ENCODE measurements around the gene MS4A6A. TPM values are rescaled to one million over a fixed set of nuclear protein-coding genes. Genes with fewer than 3 reads are reported as not detected.

The MS4A6A gene, protein sequence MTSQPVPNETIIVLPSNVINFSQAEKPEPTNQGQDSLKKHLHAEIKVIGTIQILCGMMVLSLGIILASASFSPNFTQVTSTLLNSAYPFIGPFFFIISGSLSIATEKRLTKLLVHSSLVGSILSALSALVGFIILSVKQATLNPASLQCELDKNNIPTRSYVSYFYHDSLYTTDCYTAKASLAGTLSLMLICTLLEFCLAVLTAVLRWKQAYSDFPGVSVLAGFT
- total RNA-seq (2022) (not detected in 2 replicates), Bru-seq, nascent RNA (not detected), BruChase-seq, experiment 1, labeled RNA remaining after a 6-hour chase (percentile 7 among the genes with signal in this experiment), BruChase-seq, experiment 2, labeled RNA remaining after a 2-hour chase (not detected)
- long read RNA-seq: 0 reads

DNA sequence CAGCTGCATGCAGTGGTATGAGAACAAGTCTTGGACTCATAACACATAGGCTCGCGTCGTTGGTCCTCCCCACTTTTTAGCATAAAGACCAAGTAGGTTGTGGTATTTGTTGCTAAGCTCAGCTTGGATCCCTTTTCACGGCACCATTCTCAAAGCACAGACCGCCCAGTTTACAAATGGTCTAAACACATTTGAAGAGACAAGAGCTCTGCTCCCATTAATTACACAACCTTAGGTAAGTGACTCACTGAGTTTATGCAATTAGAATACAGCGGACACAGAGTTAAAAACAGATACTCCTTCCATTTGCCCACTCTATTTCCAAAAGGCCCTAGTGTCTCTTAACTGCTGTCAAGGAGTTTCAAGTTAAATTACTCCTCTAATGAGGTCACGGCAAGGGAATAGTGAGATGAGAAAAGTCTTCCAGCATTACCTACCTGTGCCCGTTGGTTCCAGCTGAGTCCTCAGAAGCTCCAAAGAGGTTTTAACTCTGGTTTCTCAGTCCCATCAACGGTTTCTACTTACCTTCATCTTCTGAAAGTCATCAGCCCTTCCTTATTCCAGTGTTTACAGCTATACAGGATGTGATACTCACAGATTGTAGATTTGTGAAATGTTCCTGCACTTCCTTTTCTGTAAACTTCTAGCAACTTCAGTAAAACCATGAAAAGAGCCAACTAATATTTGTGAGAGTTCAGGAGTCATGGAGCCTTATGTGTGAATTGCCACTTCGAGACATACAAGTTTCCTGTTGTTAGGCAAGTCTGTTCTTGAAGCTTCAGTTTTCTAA lies at the start of gene MS4A6A:
Gene MS4A6A (minus strand): TSS at position 543 of the 790 bp plus-strand sequence. CDS start 1,356 bp downstream, outside the sequence.
- peaks cover 8% of the 10 kb centered on the region for H3K4me1 Mint-ChIP-seq (ENCODE audit: insufficient read depth, unreplicated experiment)
- BruUV-seq (replicated peaks): no TSS peak
- POLR2A ChIA-PET: interaction anchor here (1.1 to 1.7 kb wide), 4 partner anchors 8 to 23 kb away, joined by 4 to 7 read pairs (median 4); no protein-coding TSS in a partner anchor
- CTCF ChIA-PET: interaction anchor here (0.5 to 3.5 kb wide), 7 partner anchors 10 to 576 kb away, joined by 3 to 27 read pairs (median 5); no protein-coding TSS in a partner anchor
- H3K36me3 Mint-ChIP-seq (ENCODE audit: insufficient read depth, unreplicated experiment): no peaks in the 10 kb centered on the region
- no peak within 1 kb of the TSS for H3K4me3 Mint-ChIP-seq (ENCODE audit: unreplicated experiment)
- no peak within 1 kb of the TSS for H3K27ac Mint-ChIP-seq (ENCODE audit: low read depth, unreplicated experiment)
- peak; percentile 58 for DNase-seq (ENCODE audit: unreplicated experiment)
- H3K9me3 Mint-ChIP-seq (ENCODE audit: unreplicated experiment): no peaks in the 10 kb centered on the region
- H3K27me3 Mint-ChIP-seq (ENCODE audit: insufficient read depth, unreplicated experiment): no peaks in the 10 kb centered on the region
- intact Hi-C loops (cut with micrococcal nuclease): no loop called here
- TF ChIP-seq, protein P1, sequence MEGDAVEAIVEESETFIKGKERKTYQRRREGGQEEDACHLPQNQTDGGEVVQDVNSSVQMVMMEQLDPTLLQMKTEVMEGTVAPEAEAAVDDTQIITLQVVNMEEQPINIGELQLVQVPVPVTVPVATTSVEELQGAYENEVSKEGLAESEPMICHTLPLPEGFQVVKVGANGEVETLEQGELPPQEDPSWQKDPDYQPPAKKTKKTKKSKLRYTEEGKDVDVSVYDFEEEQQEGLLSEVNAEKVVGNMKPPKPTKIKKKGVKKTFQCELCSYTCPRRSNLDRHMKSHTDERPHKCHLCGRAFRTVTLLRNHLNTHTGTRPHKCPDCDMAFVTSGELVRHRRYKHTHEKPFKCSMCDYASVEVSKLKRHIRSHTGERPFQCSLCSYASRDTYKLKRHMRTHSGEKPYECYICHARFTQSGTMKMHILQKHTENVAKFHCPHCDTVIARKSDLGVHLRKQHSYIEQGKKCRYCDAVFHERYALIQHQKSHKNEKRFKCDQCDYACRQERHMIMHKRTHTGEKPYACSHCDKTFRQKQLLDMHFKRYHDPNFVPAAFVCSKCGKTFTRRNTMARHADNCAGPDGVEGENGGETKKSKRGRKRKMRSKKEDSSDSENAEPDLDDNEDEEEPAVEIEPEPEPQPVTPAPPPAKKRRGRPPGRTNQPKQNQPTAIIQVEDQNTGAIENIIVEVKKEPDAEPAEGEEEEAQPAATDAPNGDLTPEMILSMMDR (IDR thresholded peaks at IDR 0.05; ENCODE audit: unreplicated experiment): no peak

DNA sequence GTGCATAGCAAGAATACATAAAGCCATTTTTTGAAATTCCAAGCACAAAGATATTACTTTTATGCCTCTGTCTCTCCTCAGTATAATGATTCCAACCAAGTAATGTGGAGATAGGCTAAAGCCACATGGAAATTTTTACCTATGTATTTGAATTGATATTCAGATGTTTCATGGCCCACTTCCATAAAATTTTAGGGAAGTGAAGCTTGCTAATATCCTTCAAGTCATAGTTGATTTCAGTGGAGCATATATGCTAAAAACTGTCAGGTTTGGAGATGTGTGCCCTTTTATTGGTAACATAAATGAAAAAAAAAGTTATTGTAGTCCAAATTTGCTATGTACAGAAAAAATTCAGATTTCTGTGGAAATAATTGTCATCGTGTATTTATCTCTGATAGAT lies 47.8 kb upstream of the MS4A6A start:
- Mint-ChIP-seq H3K9me3 (ENCODE audit: unreplicated experiment) (no peaks in the 10 kb centered on the region), H3K36me3 (ENCODE audit: insufficient read depth, unreplicated experiment) (no peaks in the 10 kb centered on the region), H3K4me3 (ENCODE audit: unreplicated experiment) (no peak overlapping the region), H3K27ac (ENCODE audit: low read depth, unreplicated experiment) (no peak overlapping the region), H3K27me3 (ENCODE audit: insufficient read depth, unreplicated experiment) (no peaks in the 10 kb centered on the region), H3K4me1 (ENCODE audit: insufficient read depth, unreplicated experiment) (no peaks in the 10 kb centered on the region)
- intact Hi-C loops (cut with micrococcal nuclease): no loop called here
- CTCF ChIA-PET: interaction anchor here (0.6 kb wide), 2 partner anchors 126 to 543 kb away, joined by 3 read pairs; no protein-coding TSS in a partner anchor
- TF ChIP-seq, protein P1 (IDR thresholded peaks at IDR 0.05; ENCODE audit: unreplicated experiment): no peak
- POLR2A ChIA-PET: interaction anchor here (1.3 kb wide), 1 partner anchor 12 kb away, joined by 6 read pairs; no protein-coding TSS in a partner anchor
- no TSS peak for BruUV-seq (replicated peaks)
- DNase-seq (ENCODE audit: unreplicated experiment): no peak

DNA sequence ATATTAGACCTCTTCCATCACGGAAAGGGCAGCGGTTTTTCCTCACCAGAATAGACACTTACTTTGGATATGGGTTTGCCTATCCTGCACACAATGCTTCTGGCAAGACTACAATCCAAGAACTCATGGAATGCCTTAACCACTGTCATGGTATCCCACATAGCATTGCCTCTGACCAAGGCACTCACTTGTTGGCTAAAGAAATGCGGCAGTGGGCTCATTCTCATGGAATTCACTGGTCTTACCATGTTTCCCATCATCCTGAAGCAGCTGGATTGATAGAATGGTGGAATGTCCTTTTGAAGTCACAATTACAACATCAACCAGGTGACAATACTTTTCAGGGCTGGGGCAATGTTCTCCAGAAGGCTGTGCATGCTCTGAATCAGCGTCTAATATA lies 39.3 kb upstream of the MS4A6A start:
- ChIA-PET POLR2A (interaction anchor here (0.8 kb wide), 1 partner anchor 27 kb away, joined by 3 read pairs; no protein-coding TSS in a partner anchor), CTCF (no interaction called here)
- TF ChIP-seq, protein P1 (IDR thresholded peaks at IDR 0.05; ENCODE audit: unreplicated experiment): no peak
- H3K27me3 Mint-ChIP-seq (ENCODE audit: insufficient read depth, unreplicated experiment): no peaks in the 10 kb centered on the region
- no peaks in the 10 kb centered on the region for H3K36me3 Mint-ChIP-seq (ENCODE audit: insufficient read depth, unreplicated experiment)
- intact Hi-C loops (cut with micrococcal nuclease): no loop called here
- BruUV-seq (replicated peaks): no TSS peak
- DNase-seq (ENCODE audit: unreplicated experiment): no peak
- H3K9me3 Mint-ChIP-seq (ENCODE audit: unreplicated experiment): no peaks in the 10 kb centered on the region
- no peak overlapping the region for H3K27ac Mint-ChIP-seq (ENCODE audit: low read depth, unreplicated experiment)
- H3K4me1 Mint-ChIP-seq (ENCODE audit: insufficient read depth, unreplicated experiment): no peaks in the 10 kb centered on the region
- no peak overlapping the region for H3K4me3 Mint-ChIP-seq (ENCODE audit: unreplicated experiment)

DNA sequence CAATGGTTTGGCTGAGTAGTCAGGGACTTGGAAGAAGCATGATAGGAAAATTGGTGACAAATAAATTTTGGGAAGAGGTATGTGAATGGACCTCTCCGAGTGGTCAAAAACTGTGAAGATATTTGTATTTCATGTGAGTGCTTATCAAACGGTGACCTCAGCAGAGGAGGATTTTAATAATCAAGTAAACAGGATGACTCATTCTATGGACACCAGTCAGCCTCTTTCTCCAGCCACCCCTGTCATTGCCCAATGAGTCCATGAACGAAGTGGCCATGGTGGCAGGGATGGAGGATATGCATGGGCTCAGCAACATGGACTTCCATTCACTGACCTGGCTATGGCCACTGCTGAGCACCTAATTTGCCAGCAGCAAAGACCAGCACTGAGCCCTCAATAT lies 38.8 kb upstream of the MS4A6A start:
- no peak overlapping the region for H3K4me3 Mint-ChIP-seq (ENCODE audit: unreplicated experiment)
- H3K36me3 Mint-ChIP-seq (ENCODE audit: insufficient read depth, unreplicated experiment): no peaks in the 10 kb centered on the region
- POLR2A ChIA-PET: no interaction called here
- no peak overlapping the region for H3K27ac Mint-ChIP-seq (ENCODE audit: low read depth, unreplicated experiment)
- H3K4me1 Mint-ChIP-seq (ENCODE audit: insufficient read depth, unreplicated experiment): no peaks in the 10 kb centered on the region
- no peaks in the 10 kb centered on the region for H3K27me3 Mint-ChIP-seq (ENCODE audit: insufficient read depth, unreplicated experiment)
- TF ChIP-seq, protein P1 (IDR thresholded peaks at IDR 0.05; ENCODE audit: unreplicated experiment): no peak
- no peaks in the 10 kb centered on the region for H3K9me3 Mint-ChIP-seq (ENCODE audit: unreplicated experiment)
- no TSS peak for BruUV-seq (replicated peaks)
- DNase-seq (ENCODE audit: unreplicated experiment): no peak
- CTCF ChIA-PET: no interaction called here
- intact Hi-C loops (cut with micrococcal nuclease): no loop called here

Measured in MCF 10A (cell line).